Endometrial microvascular endothelial cells (primary cell): ENCODE data around the gene TSKS. TPM values are rescaled to one million over a fixed set of nuclear protein-coding genes. Genes with fewer than 3 reads are reported as not detected.

Experiments
- in situ Hi-C: cut with HindIII; loops from 2 replicates; pipeline ENCODE4 v1.10.0; 2017; ENCODE audit warnings: low sequenced_read_pairs, low pct_unique_long_range_greater_than_20kb; ENCODE audit errors: inconsistent ontology term
- total RNA-seq: library from RNA; depleted of rRNA; stranded (reverse); fragments of >200 nt; gene quantifications from one replicate; pipeline ENCODE4 v1.2.3, GENCODE V29; 2015; ENCODE audit errors: inconsistent ontology term

The TSKS gene
- total RNA-seq, 1 donor from 2014 or later = not detected

- in situ Hi-C loops = no loop called here
These were observed 9.8 kb upstream of the TSKS start for GRCh38 chr19:49772850-49773432.

DNA sequence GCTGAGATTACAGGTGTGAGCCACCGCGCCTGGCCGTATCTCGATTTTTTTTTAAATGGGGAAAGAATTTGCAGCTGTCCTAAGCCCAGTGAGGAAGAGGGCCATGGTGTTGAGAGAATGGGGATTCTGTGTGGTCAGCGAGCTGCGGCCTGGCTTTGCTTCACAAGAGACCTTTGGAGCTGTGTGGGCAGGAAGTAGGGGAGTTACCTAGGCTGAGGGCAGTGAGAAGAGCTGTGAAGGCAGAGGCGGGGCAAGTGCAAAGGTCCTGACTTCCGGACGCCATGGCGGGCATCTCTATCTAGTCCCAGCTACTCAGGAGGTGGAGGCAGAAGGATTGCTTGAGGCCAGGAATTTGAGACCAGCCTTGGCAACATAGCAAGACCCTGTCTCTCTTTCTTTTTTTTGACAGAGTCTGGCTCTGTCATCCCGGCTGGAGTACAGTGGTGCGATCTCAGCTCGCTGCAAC is 8.6 kb upstream of the TSKS start:
- in situ Hi-C loops = no loop called here

DNA sequence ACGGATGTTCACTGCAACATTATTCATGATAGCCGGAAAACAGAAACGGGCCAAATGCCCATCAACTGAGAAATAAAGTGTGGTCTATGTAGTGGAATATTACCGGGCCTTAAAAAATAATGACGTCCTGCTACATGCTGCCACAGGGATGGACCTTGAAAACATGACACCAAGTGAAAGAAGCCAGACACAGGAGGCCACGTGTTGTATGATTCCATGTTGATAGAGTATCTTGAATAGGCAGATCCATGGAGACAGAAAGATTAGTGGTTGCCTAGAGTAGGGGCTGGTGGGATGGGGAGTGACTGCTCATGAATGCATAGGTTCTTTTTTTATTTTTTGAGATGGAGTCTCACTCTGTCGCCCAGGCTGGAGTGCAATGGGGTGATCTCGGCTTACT is 7.4 kb upstream of the TSKS start:
- in situ Hi-C loops = no loop called here

DNA sequence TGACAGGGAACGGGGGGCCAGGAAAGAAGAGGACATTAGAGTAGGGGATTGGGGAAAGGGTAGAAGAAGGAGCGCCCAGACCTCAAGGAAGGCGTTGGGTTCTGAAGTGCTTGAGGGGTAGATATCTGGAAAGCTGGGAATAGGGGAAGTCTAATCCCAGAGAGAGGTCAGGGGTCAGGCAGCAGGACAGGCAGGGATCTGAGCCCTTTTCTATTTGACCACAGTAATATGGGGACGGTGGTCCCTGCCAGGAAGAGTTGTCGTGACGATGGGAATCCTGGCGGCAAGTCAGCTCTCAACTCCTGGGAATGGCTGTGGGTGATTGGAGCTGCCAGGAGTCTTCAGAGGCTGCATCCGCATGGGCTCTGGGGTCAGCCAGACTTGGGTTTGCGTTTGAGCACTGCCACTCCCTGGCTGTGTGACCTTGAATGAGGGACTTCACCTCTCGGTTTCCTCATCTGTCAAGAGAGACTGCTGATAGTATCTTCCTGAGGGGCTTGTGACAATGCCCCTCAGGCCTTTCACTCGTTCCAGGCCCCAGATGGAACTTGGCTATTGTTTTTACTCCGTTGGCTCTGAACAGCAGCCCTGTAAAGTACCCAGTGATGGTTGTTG is 5.0 kb upstream of the TSKS start:
- in situ Hi-C loops = no loop called here

DNA sequence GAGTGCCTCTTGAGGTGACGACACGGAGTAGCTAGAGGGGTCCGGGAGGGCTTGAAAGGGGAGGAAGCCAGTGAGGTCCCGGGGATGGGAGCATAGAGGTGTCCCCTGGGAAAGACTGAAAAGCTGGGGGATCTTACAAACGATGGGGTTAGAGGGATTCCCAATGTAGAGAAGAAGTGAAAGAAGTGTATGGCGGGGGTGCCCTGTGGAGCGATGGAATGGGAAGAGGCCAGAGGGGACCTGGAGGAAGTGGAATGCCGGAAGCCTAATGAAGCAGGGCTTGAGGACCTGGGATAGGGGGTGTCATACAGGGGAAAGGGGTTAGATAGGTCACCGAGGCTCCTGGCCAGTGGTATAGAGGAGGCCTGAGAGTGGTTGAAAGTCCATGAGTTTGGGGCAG is 4.3 kb upstream of the TSKS start:
- in situ Hi-C loops = no loop called here

DNA sequence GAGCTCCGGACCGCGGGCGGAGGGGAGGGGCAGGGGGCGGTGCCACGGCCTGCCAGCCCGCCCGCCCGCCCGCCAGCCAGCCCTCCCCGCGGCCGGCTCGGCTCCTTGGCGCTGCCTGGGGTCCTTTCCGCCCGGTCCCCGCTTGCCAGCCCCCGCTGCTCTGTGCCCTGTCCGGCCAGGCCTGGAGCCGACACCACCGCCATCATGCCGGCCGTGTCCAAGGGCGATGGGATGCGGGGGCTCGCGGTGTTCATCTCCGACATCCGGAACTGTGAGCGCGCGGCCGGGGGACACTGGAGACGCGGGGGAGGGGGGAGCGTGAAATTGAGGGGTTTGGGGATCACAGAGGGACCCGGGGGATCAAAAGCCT is 3.8 kb upstream of the TSKS start, which contains the start of gene AP2A1:
Gene AP2A1, plus strand, starts transcription at position 72 of the 370 bp plus-strand sequence. Its CDS starts 133 bp downstream, at position 205.
- in situ Hi-C loops = no loop called here

DNA sequence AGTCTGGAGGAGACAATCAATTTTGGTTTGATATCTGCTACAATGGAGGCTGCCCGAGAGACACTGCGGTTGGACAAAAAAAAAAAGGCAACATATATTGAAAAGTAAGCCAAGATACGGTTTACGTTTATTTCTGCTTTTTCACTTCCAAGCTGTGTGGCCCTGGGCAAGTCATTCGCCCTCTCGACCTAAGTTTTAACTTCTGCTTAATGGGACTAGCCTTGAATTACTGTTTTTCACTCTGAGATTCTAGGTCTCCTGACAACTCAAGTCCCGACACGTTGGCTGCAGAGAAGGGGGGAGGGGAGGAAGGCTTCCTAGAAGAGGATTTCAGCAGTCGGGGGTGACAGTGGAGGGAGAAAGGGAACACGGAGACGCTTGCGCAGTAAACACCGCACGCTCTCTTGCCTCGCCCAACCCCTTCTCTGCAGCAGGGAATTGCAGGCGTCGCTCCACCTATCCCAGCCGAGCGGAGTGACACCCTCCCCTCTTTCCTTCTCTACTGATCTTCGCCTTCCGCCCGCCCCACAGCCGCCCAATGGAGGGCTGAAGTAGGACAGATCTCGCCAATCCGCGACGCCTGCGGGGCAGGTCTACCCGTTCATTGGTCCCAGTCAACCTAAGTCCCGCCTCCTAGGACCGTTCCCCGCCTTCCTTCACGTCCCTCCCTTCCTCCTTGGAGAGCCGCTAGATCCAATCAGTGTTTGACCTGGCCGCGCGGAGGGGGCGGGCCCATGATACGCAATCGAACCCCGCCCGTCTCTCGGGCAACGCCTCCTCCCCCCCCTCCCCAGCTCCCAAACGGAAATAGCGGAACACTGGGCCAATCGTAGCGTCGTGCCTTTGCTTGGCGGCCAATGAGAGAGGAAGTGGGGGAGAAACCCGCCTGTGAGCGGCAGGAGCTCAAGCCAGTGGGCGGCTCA is 3.2 kb upstream of the TSKS start:
- in situ Hi-C loops = no loop called here

GRCh38 chr19:49764341-49764740 is 1.2 kb upstream of the TSKS start:
- in situ Hi-C loops = no loop called here

- in situ Hi-C loops = no loop called here
These were observed 1.3 kb downstream of the TSKS start for GRCh38 chr19:49761625-49762311.

DNA sequence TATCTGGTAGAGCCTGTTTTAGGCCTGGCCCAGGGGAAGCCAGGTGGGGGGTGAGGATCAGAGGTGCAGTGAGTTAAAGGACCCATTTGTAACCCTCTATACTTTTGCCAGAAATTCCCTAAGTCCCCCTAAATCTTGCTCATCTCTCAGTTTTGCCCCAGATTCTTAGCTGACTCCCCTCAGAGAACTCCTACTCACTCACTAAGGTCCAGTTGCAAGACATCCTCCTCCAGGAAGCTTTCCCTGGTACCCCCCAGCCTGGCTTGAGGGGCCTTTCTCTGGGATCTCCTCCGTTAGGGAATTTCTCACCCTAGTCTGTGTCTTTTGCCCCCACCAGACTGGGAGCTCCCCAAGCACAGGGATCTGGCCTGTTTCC is 1.9 kb downstream of the TSKS start:
- in situ Hi-C loops = no loop called here

DNA sequence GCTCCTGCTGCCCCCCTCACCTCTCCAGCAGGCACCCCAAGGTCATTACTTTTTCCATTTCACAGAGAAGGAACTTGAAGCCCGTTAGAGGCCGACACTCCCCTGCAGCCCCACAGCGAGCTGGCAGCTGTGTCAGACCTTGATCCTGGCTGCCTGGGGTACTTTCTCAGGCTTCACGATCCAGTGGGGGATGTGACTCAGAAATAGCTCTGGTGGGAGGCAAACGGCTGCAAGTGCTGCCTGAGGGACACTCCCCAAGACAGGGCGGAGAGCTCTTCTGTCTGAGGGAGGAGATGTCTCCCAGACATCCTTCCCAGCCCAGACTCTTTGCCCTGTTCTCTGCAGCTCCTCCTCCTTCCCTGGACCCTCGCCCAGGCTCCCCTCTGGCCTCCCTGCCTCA is 4.8 kb downstream of the TSKS start:
- in situ Hi-C loops = no loop called here

GRCh38 chr19:49755956-49756355 is 7.2 kb downstream of the TSKS start:
- in situ Hi-C loops = no loop called here

GRCh38 chr19:49752701-49753100 is 10.4 kb downstream of the TSKS start:
- in situ Hi-C loops = no loop called here

DNA sequence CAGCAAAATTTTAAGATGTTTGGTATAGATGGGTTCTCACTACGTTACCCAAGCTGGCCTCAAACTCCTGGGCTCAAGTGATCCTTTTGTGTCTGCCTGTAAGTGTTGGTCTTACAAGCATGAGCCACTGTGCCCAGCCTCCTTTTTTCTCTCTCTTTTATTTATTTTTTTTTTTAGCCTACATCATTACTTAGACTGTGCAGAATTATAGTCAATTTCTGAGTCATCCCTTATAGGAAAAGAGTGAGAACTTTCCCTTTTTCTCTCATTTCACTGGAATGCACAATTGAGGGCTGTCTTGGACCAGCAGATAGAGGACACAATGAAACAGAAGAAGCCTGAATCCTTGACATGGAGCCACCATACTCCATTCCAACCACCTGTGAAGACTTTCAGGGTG is 13.3 kb downstream of the TSKS start:
- in situ Hi-C loops = no loop called here

- in situ Hi-C loops = no loop called here
These were observed 13.9 kb downstream of the TSKS start for GRCh38 chr19:49749055-49749716.

GRCh38 chr19:49746206-49746958 is 16.7 kb downstream of the TSKS start:
- in situ Hi-C loops = no loop called here

- in situ Hi-C loops = no loop called here
These were observed 18.1 kb downstream of the TSKS start for GRCh38 chr19:49744946-49745381.

DNA sequence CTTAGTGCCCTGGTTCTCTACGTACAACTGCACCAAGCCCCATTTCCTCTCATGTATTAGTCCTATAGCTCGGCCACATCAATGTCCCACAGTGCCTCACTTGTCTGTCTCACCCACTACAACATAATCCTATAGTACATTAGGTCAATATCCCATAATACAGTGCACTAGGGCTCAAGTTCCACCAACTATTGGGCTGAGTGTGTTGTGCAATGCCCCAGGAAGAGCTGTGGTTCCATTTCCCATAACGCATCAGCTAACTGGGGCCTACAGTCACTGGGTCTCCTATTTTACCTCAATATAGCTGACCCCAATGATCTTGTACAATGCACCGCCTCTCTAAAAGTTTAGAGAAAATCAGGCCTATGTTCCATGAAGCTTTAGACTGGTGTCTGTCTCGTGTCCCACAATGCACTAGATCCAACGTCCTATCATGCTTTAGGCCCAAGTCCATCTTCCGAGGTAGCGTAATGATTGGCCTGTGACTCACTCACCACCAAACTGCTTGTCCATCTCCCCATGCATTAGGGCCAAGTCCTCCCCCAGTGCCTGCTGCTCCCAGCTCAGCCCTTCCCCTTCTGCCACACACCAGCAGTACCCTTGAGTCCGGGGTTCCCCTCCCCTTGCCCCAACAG is 21.8 kb downstream of the TSKS start:
- in situ Hi-C loops = no loop called here
